ENCODE measurements around the gene CHST9. TPM values are rescaled to one million over a fixed set of nuclear protein-coding genes. Genes with fewer than 3 reads are reported as not detected.
A peak's percentile ranks its signal among the peaks of the same experiment; 100 is the strongest.
"Not testable (repeated sequence)": the region's sequence is repeated elsewhere in the genome, so short reads cannot be mapped to it uniquely, and the experiment has no call there.

The CHST9 gene
- polyA plus RNA-seq, 5 donors: 2.1 to 3.8 (median 2.9) TPM

DNA sequence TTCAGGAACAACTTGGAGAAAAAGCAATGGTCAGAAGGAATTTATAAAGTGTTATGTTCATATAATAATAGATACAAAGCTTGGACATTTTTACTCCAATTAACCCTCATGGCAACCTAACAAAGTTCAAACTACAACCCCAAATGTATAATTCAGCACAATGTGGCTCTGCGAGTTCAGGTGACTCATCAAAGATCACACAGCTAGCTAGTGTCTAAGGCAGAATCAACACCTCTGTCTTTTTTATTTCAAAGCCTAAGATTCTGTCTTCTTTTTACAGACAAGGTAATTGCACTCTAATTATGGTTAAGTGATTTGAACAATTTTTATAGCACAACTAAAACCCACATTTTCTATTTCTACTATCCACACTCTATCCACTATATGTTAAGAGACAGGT is 90.5 kb downstream of the CHST9 start:
- no peak for DNase-seq

DNA sequence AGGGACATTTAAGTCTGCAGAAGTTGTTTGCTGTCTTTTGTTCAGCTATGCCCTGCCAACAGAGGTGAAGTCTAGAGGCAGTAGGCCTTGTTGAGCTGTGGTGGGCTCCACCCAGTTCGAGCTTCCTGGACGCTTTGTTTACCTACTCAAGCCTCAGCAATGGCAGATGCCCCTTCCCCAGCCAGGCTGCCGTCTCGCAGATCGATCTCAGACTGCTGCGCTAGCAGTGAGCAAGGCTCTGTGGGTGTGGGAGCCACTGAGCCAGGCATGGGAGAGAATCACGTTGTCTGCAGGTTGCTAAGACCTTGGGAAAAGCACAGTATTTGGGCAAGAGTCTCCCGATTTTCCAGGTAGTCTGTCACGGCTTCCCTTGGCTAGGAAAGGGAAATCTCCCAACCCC is 91.8 kb downstream of the CHST9 start:
- DNase-seq: not testable (repeated sequence)

DNA sequence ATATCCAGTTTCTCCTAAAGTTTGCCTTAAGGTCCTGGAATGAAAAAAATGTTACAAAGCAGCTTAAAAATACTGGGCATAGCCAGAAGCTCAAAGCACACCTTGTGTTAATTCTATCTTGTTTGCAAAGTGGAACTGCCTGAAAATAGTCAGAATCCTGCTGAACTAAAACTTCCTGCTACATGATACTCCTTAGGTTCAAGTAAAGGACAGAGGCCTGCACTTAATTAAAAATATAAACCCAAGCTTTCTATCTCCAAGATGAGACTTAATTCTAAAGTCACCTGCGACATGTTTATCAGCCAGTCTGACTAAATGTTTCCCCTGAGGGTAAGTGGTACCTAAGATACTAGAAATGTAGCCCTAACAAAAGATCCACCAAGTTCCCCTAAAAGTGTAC is 103.4 kb downstream of the CHST9 start:
- DNase-seq: no peak

DNA sequence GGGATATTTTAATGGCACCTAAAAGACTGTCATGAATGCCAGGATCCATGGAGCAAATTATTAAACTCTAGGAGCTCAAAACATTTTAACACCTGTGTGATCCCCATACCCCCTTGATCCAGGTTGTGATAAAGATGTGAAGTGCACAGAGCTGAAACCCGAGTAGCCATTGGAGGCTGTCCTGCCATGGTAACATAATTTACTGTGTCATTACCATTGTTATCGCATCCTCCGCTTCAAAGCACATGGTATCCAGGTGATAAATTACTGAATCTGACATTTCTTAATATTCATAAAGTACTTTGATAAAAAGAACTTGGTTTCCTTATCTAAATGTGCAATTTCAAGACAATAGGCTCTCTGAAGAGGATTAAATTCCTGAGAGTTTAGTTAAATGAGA is 109.3 kb downstream of the CHST9 start:
- no peak for DNase-seq

DNA sequence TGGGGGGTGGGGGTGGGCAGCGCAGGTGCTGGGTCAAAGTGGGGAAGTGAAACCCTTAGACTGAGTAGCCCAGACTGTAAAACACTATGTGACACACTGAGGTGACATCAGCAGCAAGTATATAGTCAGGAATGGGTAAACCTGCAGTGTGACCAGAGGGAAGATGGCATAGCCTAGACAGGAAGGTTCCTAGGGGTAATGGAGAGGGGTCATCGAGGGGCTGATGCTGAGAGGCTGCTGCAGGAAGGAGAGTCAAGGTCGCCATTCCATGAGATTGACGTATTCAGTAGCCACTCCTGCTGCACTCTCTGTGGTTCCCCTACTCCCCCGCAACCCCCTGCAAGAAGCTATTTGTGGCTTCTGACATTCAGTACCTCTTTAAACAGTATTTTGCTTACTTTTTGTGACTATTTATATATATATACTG is 111.7 kb downstream of the CHST9 start:
- DNase-seq: no peak

DNA sequence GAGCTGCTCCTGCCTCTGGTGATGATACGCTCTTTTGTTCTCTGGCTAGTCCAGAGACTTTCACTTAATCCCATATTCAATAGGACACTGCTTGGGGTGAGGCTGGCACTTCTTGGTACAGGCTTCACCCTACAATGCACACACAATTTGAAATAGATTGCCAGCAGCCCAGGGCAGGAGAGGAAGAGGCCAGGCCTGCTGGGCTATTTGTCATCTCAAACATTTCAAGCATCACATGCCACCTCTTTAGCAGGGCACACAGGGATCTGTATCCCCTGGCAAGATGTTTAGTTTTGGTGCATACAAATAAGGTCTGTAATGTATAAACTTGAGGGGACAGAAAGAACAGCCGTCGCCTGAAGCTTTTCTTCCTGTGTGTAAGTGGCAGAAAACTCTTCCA is 120.4 kb downstream of the CHST9 start:
- no peak for DNase-seq

DNA sequence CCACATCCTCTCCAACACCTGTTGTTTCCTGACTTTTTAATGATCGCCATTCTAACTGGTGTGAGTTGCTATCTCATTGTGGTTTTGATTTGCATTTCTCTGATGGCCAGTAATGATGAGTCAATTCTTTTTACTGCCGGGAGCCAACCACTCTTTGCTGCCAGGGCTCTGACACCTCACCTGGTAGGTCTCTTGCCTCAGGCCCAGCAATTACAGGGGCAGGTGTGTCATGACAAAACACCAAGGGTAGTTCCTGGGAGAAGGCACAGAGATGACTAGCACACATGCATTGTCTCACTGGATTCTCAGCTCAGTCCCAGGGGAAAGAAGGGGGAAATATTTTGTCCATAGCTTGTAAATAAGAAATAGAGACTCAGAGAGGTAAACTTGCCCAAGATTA is 122.3 kb downstream of the CHST9 start:
- DNase-seq: no peak

DNA sequence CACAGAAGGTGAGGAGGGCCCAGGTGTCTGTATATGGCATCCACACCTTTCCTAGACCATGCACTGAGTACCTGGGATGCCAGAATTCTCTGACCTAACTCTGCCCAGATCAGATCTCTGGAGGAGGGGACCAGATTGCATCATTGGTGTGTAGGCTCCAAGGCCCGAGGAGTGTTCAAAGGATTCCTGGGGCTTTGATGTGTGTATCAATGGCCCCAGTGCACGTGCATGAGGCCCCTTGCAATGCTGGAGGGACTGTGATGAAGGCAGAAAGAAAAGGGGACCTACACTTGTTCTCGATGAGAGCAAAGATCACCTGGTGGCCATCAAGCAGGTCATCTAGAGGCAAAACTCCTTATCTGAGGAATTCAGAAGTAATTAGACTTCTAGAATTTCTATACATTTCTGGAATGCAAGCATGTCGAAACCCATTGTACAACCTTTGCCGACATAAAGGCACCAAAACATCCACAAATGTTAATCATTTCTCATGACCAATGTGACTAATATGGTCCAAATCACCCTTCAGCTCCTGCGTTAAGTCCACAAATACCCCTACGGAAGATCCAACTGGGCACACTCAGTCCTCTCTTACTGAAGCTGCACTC is 123.5 kb downstream of the CHST9 start:
- DNase-seq: no peak

DNA sequence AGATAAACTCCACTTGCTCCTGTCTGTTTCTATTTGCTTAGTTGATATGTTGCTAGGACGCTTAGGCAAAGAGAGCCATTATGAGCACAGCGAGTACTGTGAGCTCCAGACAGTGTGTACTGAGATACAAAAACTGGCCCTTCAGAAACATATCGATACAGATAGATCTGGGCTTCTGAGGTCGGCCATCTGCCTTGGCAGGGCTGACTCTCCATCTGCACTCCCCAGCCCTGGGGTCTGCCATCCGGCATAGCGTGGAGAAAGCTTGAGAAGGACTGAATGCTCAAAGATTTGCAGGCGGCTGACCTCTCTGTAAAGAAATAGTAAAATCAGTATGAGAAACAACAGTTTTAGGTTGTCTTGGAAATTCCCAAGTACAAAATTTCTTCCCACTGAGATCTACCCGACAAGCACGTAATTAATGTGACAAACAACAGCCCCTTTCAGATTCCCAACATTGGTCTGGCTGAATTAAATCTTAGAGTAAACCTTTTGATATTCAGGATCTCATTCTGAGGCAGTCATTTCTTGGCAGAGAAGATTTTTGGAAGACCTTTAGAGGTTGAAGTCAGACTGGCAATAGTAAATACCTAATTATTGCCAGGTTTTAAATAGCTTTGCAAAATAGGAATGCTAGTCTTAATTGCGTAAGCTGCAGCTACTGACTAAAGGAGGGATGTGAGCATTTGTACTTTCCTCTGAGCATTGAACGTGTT is 127.4 kb downstream of the CHST9 start:
- peak; percentile 15 to 23 for DNase-seq

DNA sequence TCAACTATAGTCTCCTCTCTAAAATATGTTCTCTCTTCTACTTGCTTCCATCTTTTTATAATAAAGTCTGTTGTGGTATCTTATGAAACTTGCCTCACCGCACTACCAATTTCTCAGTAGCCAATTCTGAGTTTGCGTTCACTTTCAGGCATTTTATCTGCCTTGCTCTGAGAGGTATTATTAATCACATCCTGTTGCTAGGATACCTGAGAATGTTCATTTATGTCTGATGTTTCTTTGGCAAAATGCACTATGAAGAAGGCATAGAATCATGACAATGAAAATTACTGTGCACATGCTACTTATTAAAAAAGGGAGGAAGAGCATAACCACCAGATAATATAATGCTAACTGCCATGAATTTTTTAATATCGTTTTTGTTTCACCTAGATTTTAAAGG is 130.2 kb downstream of the CHST9 start:
- no peak for DNase-seq

DNA sequence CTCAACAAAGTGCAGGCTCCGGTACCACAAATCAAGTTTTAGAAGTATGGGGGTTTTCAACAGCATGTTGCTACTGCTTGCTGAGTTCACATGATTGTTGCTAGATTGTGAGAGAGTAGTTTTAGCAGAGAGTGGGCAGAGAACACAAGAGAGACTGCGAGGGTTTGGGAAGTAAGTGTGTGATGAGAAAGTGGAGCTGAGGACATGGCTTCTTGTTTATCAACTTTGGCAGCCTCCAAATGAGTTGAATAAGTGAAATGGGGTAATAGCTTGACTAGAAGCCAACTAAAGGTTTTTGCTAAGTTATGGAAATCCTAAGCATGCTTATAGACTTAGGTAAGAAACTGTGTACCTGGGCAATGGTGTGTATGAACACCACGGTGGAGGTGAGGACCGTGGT is 135.1 kb downstream of the CHST9 start:
- peak; percentile 10 to 26 for DNase-seq

DNA sequence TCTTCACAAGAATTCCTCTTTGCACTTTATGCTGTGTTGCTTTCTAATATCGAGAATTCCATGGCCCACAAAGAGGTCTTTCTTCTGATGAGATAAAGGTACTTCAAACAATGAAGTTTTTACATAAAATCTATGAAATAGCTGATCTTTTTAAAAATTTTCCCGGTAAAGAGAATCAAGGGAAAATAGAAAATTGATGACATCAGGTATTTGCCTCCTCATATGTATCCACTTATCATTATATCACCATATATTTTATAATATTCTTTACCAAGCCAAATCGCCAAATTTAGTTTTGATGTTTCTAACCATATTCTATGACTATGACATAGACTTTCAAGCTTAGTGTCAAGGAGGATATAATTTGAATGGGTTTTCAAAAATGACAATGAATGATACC is 139.8 kb downstream of the CHST9 start:
- DNase-seq: no peak

DNA sequence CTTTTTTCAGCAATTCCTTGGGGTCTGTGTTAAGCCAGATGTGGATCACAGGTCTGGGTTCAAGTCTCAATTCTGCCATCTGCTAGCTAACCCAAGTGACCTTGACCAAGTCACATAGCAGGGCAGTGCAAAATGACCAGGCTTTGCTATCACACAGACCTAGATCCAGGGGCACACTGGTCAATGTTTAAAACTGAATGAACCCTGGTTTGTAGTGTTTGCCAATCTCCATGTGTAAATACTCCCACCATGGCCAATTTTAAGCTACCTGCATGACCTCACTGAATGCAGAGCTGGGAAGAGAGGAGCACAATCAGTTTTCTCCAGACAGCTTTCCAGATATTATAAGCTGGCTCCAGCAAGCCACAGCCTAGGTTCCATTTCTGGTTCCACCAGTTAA is 142.9 kb downstream of the CHST9 start:
- DNase-seq: no peak

DNA sequence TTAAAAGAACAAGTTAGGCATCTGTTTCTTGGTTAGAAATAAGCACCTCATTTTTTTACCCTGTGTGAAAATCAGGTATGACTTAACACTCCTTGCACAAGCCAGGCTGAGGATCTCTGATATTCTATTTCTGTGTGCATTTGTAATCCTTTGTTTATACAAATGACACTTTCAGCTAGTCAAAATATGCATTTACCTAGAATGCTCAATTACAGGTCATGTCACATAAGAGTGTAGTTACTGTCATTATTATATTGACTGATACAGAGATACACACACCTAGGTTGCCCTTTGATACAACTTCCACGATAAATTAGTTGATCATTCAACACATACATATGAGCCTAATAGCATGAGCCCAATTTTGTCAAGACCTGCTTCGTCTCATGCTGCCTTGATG is 144.3 kb downstream of the CHST9 start:
- no peak for DNase-seq

DNA sequence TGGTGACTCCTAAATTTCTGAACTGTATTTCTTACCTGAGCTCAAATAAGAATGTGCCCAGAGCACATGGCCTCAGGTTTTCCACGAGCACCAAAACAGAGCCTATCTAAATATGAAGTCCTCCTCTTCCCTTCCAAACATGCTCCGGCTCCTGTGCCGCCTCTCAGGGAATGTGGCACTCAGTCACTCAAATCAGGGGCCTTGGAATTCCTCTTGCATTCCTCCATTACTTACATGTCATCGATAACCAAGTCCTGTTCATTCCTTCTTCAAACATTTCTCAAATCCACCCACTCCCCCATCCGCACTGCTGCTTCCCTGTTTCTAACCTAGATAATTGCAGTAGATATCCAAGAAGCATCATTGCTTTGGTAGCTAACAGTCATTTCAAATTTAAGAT is 151.4 kb downstream of the CHST9 start:
- no peak for DNase-seq

DNA sequence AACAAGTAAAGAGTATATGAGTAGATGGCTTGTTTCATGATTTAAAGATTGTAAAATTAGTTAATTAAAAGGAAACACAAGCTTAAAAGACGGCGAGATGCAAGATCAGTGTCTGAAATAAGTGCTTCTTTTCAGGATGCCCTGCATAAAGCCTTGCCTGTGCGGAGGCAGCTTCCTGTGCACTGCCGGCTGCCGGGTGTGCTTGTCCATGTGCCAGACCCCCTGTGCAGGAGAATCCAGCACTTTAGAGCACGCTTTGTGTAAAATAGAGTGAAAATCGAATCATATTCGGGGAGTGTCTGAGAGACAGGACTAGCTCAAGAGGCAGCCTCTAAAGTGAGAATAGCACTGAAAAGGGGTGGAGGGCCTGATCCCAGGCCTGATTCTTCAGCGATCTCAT is 154.7 kb downstream of the CHST9 start:
- no peak for DNase-seq

DNA sequence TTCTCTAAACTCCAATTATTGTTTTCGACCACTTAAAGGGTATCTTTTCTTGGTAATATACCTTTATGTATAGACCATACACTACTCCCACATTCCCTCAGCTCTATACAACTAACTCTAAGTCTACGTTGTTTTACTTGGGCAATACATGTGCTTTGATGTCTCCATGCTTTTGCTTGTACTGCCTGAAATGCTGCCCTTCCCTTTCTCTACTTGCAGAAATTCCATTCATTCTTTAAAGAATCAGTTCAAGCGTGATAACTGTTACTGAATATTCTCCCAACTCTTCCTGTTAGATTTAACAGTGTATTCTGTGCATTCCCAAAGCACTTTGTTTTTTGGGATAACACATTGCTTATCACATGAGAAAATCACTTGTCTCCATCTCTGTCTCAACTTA is 162.6 kb downstream of the CHST9 start:
- no peak for DNase-seq

DNA sequence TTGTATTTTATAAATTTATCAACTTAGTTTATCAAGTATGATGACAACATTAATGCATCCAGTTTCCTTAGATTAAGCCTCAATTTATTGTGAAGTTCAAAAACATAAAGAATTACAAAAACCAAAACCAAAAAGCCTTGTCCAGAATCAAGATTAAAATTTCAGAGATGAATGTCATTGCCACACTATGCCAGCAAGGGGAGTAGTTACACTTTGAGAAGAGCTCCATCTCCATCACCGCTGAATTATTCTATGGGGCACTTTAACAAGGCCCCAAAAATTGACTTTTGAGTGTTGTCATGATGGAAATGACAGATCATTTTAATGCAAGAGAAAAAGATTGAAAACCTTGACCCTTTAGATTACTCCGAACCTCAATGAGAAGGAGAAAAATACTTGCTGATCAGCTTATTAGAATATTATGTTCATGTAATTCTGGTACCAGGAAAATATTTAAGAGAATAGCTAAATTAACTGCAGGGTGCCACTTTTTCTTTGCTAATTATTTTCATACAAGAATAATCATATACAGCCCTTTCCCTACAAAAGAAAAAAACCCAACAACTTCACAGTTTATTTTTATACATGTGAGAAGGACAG is 167.1 kb downstream of the CHST9 start:
- DNase-seq: no peak

DNA sequence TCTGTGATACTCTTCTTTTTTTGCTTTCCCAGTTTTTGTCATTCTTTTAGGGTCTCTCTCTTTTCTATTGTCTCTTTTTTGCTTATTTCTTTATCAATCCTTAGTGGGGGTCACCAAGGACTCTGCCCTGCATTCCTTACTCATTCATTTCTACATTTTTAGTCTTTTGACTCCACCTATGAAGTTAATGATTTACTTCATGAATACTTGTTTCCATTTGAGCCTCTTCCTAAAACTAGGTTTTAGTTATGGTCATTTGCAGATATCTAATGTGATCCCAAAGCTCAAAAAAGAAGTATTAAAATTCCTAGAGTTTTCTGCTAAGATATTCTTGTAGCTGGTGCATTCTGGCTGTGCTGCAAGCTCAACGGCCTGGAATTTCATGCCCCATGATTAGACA is 170.3 kb downstream of the CHST9 start:
- no peak for DNase-seq

DNA sequence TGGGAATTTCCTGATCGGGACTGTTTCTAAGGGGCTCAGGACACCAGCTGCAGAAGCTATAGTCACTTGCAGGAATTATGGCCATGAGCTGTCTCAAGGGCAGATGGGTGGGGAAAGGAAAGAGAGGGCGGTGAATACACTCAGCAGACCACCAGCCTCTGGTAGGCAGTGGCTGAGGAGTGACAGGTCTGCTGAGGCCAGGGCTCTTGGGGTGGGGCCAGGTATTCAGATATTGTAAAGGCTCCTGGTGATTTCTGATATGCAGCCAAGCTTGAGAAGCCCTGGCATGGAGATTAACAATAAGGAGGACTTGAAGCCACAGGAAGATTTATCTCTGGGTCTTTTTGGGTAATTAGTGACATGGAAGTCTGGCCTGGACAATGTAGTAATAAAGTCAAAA is 174.3 kb downstream of the CHST9 start:
- DNase-seq: no peak

DNA sequence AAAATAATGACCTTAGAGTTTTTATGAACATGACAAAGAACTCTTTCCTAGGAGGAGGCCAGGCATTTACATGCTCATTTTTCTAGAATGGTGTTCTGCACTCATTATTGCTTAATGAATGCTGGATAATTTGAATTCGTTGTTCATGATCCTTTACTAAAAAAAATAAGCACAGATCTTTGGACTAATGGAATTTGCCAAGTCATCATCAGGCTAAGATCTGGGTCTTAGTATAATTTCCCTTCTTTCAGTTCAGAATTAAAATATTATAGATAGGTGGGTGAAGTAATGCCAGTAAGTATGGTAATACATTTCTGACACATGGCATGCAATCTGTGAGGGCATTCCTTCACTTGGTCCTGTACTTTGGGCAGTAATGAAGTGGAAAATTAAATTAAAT is 175.8 kb downstream of the CHST9 start:
- DNase-seq: no peak

DNA sequence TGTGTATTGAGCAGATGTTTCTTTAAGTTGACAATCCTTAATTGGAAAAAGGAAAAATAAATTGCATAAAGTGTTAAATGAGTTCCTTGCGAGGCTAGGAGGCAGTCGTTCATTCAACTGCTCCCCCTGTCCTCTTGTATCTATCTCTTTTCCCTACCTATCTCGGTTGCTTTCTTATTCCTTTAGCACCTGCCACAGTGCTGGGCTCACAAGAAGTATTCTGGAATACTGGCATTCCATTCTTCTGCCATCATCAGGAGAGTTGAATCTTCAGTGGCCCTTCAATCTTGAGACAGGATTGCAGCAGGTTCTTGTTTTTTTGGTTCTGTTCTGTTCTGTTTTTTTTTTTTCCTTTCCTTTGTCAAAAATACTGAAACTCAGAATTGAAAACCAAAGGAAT is 176.5 kb downstream of the CHST9 start:
- DNase-seq: no peak

DNA sequence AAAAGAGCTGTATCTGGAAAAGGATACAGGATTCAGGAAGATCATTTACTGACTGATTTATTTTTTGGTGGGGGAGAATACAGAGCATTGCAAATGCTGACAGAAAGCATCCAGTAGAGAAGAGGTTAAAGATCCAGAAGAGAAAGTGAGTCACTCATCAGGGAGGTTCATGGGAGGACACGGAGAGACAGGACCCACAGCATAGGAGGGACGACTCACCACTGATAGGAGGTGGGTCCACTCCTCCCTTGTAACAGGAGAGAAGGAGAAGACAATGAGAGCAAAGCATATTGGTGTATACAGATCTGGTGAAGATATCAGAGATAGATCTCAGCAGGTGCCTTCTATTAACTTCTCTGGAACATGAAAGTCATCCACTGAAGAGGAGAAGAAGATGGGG is 177.2 kb downstream of the CHST9 start:
- no peak for DNase-seq

DNA sequence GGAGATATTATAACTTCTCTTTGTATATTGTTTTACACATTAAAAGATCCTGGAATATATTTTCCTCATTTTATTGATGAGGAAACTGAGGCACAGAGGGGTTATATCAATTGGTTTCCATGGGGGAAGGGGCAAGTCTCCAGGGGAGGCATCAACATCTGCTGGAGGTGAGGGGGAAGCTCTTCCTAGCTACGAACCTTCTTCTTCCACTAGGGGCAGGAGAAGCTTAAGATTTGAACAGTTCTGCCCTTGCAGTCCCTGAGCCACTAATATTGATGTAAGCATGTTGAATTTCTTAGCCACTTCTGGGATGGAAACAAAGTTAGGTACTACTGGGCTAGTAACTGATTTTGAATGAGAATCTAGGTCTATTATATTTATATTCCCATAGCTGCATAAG is 179.5 kb downstream of the CHST9 start:
- DNase-seq: no peak
